ENCODE measurements around the gene MAP3K6. TPM values are rescaled to one million over a fixed set of nuclear protein-coding genes. Genes with fewer than 3 reads are reported as not detected.
A peak's percentile ranks its signal among the peaks of the same experiment; 100 is the strongest.

Gene MAP3K6
- polyA plus RNA-seq, 1 donor, result 6.5 TPM

- no peaks in the 10 kb centered on the region for H3K9me3 ChIP-seq (ENCODE audit: control insufficient read depth, low read depth, low read length)
- no peak for DNase-seq
- H3K36me3 ChIP-seq (ENCODE audit: control insufficient read depth, insufficient read depth, low read length), result peaks cover 71% of the 10 kb centered on the region
- H3K27ac ChIP-seq (ENCODE audit: low read length), result no peak overlapping the region
- H3K4me1 ChIP-seq (ENCODE audit: control insufficient read depth, insufficient read depth, low read length), result no peaks in the 10 kb centered on the region
- WGBS (ENCODE audit: insufficient coverage, low lambda C conversion rate), result no CpG with 5 or more reads among the region's 17 CpGs
- no peaks in the 10 kb centered on the region for H3K27me3 ChIP-seq (ENCODE audit: control insufficient read depth, insufficient read depth, low read length)
- H3K4me3 ChIP-seq (ENCODE audit: low read length), result no peak overlapping the region
Measured at GRCh38 chr1:27333717-27334279, 33.0 kb downstream of the MAP3K6 start.

- peak in 1 of 2 donors; percentile 26 for DNase-seq
- Histone ChIP-seq H3K27ac (ENCODE audit: low read length) (no peak overlapping the region), H3K4me1 (ENCODE audit: control insufficient read depth, insufficient read depth, low read length) (no peaks in the 10 kb centered on the region), H3K27me3 (ENCODE audit: control insufficient read depth, insufficient read depth, low read length) (no peaks in the 10 kb centered on the region), H3K36me3 (ENCODE audit: control insufficient read depth, insufficient read depth, low read length) (peaks cover 77% of the 10 kb centered on the region), H3K4me3 (ENCODE audit: low read length) (no peak overlapping the region), H3K9me3 (ENCODE audit: control insufficient read depth, low read depth, low read length) (no peaks in the 10 kb centered on the region)
- WGBS (ENCODE audit: insufficient coverage, low lambda C conversion rate), result no CpG with 5 or more reads among the region's 11 CpGs
Measured at GRCh38 chr1:27332536-27333281, 34.1 kb downstream of the MAP3K6 start.

GRCh38 chr1:27331922-27332321 is 34.8 kb downstream of the MAP3K6 start:
- no peak for DNase-seq
- Histone ChIP-seq H3K9me3 (ENCODE audit: control insufficient read depth, low read depth, low read length) (no peaks in the 10 kb centered on the region), H3K36me3 (ENCODE audit: control insufficient read depth, insufficient read depth, low read length) (peaks cover 83% of the 10 kb centered on the region), H3K4me3 (ENCODE audit: low read length) (no peak overlapping the region), H3K27ac (ENCODE audit: low read length) (no peak overlapping the region), H3K4me1 (ENCODE audit: control insufficient read depth, insufficient read depth, low read length) (no peaks in the 10 kb centered on the region), H3K27me3 (ENCODE audit: control insufficient read depth, insufficient read depth, low read length) (no peaks in the 10 kb centered on the region)
- WGBS (ENCODE audit: insufficient coverage, low lambda C conversion rate), result no CpG with 5 or more reads among the region's 5 CpGs

DNA sequence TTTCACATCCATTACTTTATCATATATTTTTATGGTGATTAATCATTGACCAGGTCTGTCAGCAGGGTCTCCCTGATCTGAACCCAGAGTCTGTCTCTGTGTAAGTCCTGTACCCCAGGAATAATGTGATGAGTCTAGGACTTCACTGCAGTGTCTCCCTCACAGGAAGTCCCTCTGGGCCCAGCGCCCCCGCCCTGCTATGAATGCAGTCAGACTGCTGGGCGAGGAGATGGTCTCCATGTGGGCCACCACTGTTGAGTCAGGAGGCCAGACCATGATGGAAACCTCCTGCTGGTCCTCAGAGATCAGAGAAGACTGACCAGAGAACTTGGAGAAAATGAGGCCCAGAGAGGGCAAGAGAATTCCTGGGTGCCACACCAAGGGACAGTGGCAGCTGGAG is 35.3 kb downstream of the MAP3K6 start:
- Histone ChIP-seq H3K27me3 (ENCODE audit: control insufficient read depth, insufficient read depth, low read length) (no peaks in the 10 kb centered on the region), H3K4me3 (ENCODE audit: low read length) (no peak overlapping the region), H3K27ac (ENCODE audit: low read length) (no peak overlapping the region), H3K36me3 (ENCODE audit: control insufficient read depth, insufficient read depth, low read length) (peaks cover 78% of the 10 kb centered on the region), H3K9me3 (ENCODE audit: control insufficient read depth, low read depth, low read length) (no peaks in the 10 kb centered on the region), H3K4me1 (ENCODE audit: control insufficient read depth, insufficient read depth, low read length) (no peaks in the 10 kb centered on the region)
- WGBS (ENCODE audit: insufficient coverage, low lambda C conversion rate), result no CpG with 5 or more reads among the region's 3 CpGs
- no peak for DNase-seq

- Histone ChIP-seq H3K9me3 (ENCODE audit: control insufficient read depth, low read depth, low read length) (no peaks in the 10 kb centered on the region), H3K4me1 (ENCODE audit: control insufficient read depth, insufficient read depth, low read length) (no peaks in the 10 kb centered on the region), H3K27me3 (ENCODE audit: control insufficient read depth, insufficient read depth, low read length) (no peaks in the 10 kb centered on the region), H3K27ac (ENCODE audit: low read length) (no peak overlapping the region), H3K36me3 (ENCODE audit: control insufficient read depth, insufficient read depth, low read length) (peaks cover 75% of the 10 kb centered on the region), H3K4me3 (ENCODE audit: low read length) (no peak overlapping the region)
- DNase-seq, result no peak
- 20% methylated on average over 1 of the region's 8 CpGs for WGBS (ENCODE audit: insufficient coverage, low lambda C conversion rate)
Measured at GRCh38 chr1:27330786-27331185, 36.0 kb downstream of the MAP3K6 start.

GRCh38 chr1:27327964-27328363 is 38.8 kb downstream of the MAP3K6 start:
- 100% methylated on average over 1 of the region's 5 CpGs for WGBS (ENCODE audit: insufficient coverage, low lambda C conversion rate)
- H3K4me1 ChIP-seq (ENCODE audit: control insufficient read depth, insufficient read depth, low read length), result peaks cover 6% of the 10 kb centered on the region
- DNase-seq, result no peak
- H3K4me3 ChIP-seq (ENCODE audit: low read length), result no peak overlapping the region
- no peak overlapping the region for H3K27ac ChIP-seq (ENCODE audit: low read length)
- H3K36me3 ChIP-seq (ENCODE audit: control insufficient read depth, insufficient read depth, low read length), result peaks cover 59% of the 10 kb centered on the region
- no peaks in the 10 kb centered on the region for H3K9me3 ChIP-seq (ENCODE audit: control insufficient read depth, low read depth, low read length)
- no peaks in the 10 kb centered on the region for H3K27me3 ChIP-seq (ENCODE audit: control insufficient read depth, insufficient read depth, low read length)

GRCh38 chr1:27325286-27325685 is 41.5 kb downstream of the MAP3K6 start:
- WGBS (ENCODE audit: insufficient coverage, low lambda C conversion rate), result no CpG with 5 or more reads among the region's 15 CpGs
- H3K9me3 ChIP-seq (ENCODE audit: control insufficient read depth, low read depth, low read length), result no peaks in the 10 kb centered on the region
- H3K4me1 ChIP-seq (ENCODE audit: control insufficient read depth, insufficient read depth, low read length), result peaks cover 10% of the 10 kb centered on the region
- no peak for DNase-seq
- no peak overlapping the region for H3K27ac ChIP-seq (ENCODE audit: low read length)
- peaks cover 33% of the 10 kb centered on the region for H3K36me3 ChIP-seq (ENCODE audit: control insufficient read depth, insufficient read depth, low read length)
- no peak overlapping the region for H3K4me3 ChIP-seq (ENCODE audit: low read length)
- no peaks in the 10 kb centered on the region for H3K27me3 ChIP-seq (ENCODE audit: control insufficient read depth, insufficient read depth, low read length)

DNA sequence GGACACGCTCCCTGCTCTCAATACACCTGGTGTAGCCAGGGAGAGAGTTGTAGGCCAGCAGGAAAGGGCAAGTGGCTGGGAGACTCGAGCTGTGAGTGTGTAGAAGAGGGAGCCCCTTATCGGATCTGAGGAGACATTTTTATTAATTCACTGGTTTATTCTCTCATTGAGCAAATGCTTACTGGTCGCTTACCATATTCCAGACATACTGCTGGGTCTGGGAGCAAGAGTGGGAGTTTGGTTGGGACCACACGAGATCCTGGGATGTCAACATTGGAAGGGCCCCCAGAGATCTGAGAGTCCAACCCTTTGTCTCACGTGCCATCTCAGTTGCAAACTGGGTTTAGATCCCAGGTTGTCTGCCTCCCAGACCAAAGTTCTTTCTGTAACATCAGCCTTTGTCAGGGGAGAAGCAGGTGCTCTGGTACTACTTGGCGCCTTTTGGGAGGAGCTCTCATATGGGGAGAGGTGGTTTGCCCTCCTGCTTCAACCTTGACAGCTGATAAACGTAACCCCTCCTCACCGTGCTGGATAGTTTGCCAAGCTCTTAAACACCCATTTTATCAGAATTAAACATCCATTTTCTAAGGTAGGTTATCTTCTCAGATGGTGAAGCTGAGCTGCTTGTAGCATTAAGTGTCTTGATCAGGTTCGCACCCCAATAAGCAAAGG is 44.1 kb downstream of the MAP3K6 start:
- peaks cover 5% of the 10 kb centered on the region for H3K27me3 ChIP-seq (ENCODE audit: control insufficient read depth, insufficient read depth, low read length)
- 0% methylated on average over 1 of the region's 10 CpGs for WGBS (ENCODE audit: insufficient coverage, low lambda C conversion rate)
- DNase-seq, result peak; percentile 19 to 70
- peak overlapping the region; percentile 96 for H3K27ac ChIP-seq (ENCODE audit: low read length)
- H3K36me3 ChIP-seq (ENCODE audit: control insufficient read depth, insufficient read depth, low read length), result peaks cover 22% of the 10 kb centered on the region
- H3K4me1 ChIP-seq (ENCODE audit: control insufficient read depth, insufficient read depth, low read length), result peaks cover 10% of the 10 kb centered on the region
- peak overlapping the region; percentile 94 for H3K4me3 ChIP-seq (ENCODE audit: low read length)
- H3K9me3 ChIP-seq (ENCODE audit: control insufficient read depth, low read depth, low read length), result no peaks in the 10 kb centered on the region

DNA sequence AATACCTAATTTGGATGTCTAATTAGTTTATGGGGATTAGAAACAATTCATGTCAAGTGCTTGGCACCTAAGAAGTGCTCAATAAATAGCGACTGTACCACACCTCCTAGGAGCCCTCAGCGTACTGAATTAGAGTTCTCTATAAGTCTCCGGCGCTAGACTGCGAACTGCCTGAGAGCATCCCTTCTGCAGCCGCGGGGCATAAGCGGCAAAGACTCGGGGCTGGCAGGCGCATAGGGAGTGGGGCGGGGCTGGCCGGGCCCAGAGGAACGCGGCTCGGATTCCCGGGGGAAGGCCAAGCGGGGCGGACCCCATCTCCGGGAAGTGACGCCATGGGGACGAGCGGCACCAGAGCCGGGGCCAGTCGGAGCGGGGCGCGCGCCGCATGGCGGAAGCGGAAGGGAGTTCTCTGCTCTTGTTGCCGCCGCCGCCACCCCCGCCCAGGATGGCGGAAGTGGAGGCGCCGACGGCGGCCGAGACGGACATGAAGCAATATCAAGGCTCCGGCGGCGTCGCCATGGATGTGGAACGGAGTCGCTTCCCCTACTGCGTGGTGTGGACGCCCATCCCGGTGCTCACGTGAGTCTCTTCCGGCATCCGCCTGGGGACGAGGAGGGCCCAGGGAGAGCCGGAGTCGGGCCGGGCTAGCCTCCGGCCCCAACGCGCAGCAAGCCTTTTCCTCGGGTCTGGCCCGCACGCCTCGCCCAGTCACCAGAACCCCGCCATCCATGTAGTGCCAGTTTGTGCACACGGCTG is 44.8 kb downstream of the MAP3K6 start, which contains the start of gene TMEM222:
TSS of gene TMEM222 (plus strand) at position 351 of the 756 bp plus-strand sequence. CDS start at position 386, 35 bp downstream.
- DNase-seq, result peak; percentile 97 to 98

DNA sequence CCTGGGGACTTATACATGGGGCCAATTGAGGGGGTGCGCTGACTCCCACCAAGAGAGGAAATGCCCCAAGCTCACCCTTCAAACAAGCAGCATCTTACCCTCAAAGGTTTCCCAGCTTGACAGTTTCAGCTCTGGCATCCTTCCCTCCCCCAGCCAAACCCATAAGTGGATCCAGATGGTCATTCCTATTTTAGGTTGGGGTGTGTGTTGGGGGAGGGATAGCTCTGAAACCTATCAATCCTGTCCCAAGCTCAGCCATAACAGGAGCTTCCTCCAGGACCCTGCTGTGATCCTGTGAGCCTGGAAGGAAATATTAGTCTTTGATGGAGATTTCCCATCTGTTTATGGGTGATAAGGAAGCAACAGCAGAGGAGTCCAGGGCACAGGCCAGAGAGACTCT is 48.2 kb downstream of the MAP3K6 start:
- no peak overlapping the region for H3K4me3 ChIP-seq (ENCODE audit: low read length)
- H3K27ac ChIP-seq (ENCODE audit: low read length), result no peak overlapping the region
- no peaks in the 10 kb centered on the region for H3K9me3 ChIP-seq (ENCODE audit: control insufficient read depth, low read depth, low read length)
- peaks cover 10% of the 10 kb centered on the region for H3K4me1 ChIP-seq (ENCODE audit: control insufficient read depth, insufficient read depth, low read length)
- no CpG with 5 or more reads among the region's 1 CpG for WGBS (ENCODE audit: insufficient coverage, low lambda C conversion rate)
- H3K36me3 ChIP-seq (ENCODE audit: control insufficient read depth, insufficient read depth, low read length), result no peaks in the 10 kb centered on the region
- no peak for DNase-seq
- H3K27me3 ChIP-seq (ENCODE audit: control insufficient read depth, insufficient read depth, low read length), result peaks cover 12% of the 10 kb centered on the region

More for the DNA sequence above, 44.8 kb downstream of the MAP3K6 start, which contains the start of gene TMEM222:
- Histone ChIP-seq H3K4me3 (ENCODE audit: low read length) (peak within 1 kb of the TSS; percentile 94), H3K9me3 (ENCODE audit: control insufficient read depth, low read depth, low read length) (no peaks in the 10 kb centered on the region), H3K27ac (ENCODE audit: low read length) (peak within 1 kb of the TSS; percentile 96), H3K36me3 (ENCODE audit: control insufficient read depth, insufficient read depth, low read length) (peaks cover 16% of the 10 kb centered on the region), H3K4me1 (ENCODE audit: control insufficient read depth, insufficient read depth, low read length) (peaks cover 10% of the 10 kb centered on the region), H3K27me3 (ENCODE audit: control insufficient read depth, insufficient read depth, low read length) (peaks cover 7% of the 10 kb centered on the region)
- no CpG with 5 or more reads among the region's 67 CpGs for WGBS (ENCODE audit: insufficient coverage, low lambda C conversion rate)
